GM08714 (cell line): Measurements from ENCODE around the gene PGAP3.
"Not testable (repeated sequence)": the region's sequence is repeated elsewhere in the genome, so short reads cannot be mapped to it uniquely, and the experiment has no call there.

Experiments
- H3K4me3 ChIP-seq: fragments of 200-500 bp; sonication (Bioruptor generic); 2 replicates; pipeline ENCODE4 v1.5.1; 2014; ENCODE audit warnings: mild to moderate bottlenecking, low read length, inconsistent platforms
- ZNF274 ChIP-seq: IDR thresholded peaks from 2 replicates; pipeline ENCODE4 v1.6.1; 2012; ENCODE audit warnings: mild to moderate bottlenecking, low read depth, low read length

PGAP3 gene

GRCh38 chr17:39722104-39722503 is 34.2 kb upstream of the PGAP3 start:
- no peak for TF ChIP-seq ZNF274
- H3K4me3 ChIP-seq = no peak overlapping the region

GRCh38 chr17:39719563-39720355 is 31.9 kb upstream of the PGAP3 start:
- no peak for TF ChIP-seq ZNF274
- no peak overlapping the region for H3K4me3 ChIP-seq

- H3K4me3 ChIP-seq = no peak overlapping the region
- no peak for TF ChIP-seq ZNF274
Observed at GRCh38 chr17:39717660-39718059, 29.8 kb upstream of the PGAP3 start.

- TF ChIP-seq ZNF274 = no peak
- H3K4me3 ChIP-seq = no peak overlapping the region
Observed at GRCh38 chr17:39716879-39717536, 29.2 kb upstream of the PGAP3 start.

GRCh38 chr17:39716073-39716818 is 28.4 kb upstream of the PGAP3 start:
- TF ChIP-seq ZNF274 = no peak
- no peak overlapping the region for H3K4me3 ChIP-seq

- H3K4me3 ChIP-seq = no peak overlapping the region
- TF ChIP-seq ZNF274 = no peak
Observed at GRCh38 chr17:39715375-39716072, 27.7 kb upstream of the PGAP3 start.

GRCh38 chr17:39714234-39714633 is 26.4 kb upstream of the PGAP3 start:
- H3K4me3 ChIP-seq = no peak overlapping the region
- no peak for TF ChIP-seq ZNF274

GRCh38 chr17:39711851-39712250 is 24.0 kb upstream of the PGAP3 start:
- no peak for TF ChIP-seq ZNF274
- no peak overlapping the region for H3K4me3 ChIP-seq

- H3K4me3 ChIP-seq = not testable (repeated sequence)
Observed at GRCh38 chr17:39711071-39711470, 23.2 kb upstream of the PGAP3 start.

- no peak overlapping the region for H3K4me3 ChIP-seq
- no peak for TF ChIP-seq ZNF274
Observed at GRCh38 chr17:39709998-39710964, 22.4 kb upstream of the PGAP3 start.

- H3K4me3 ChIP-seq = no peak overlapping the region
Observed at GRCh38 chr17:39709319-39709997, 21.6 kb upstream of the PGAP3 start.

GRCh38 chr17:39706921-39707337 is 19.1 kb upstream of the PGAP3 start:
- H3K4me3 ChIP-seq = no peak overlapping the region
- TF ChIP-seq ZNF274 = no peak

More at GRCh38 chr17:39709319-39709997, 21.6 kb upstream of the PGAP3 start:
- no peak for TF ChIP-seq ZNF274

- TF ChIP-seq ZNF274 = no peak
- no peak overlapping the region for H3K4me3 ChIP-seq
Observed at GRCh38 chr17:39706383-39706782, 18.5 kb upstream of the PGAP3 start.
